CD4-positive, CD25-positive, alpha-beta regulatory T cell (primary cell): ENCODE data around the gene TTC31. TPM values are rescaled to one million over a fixed set of nuclear protein-coding genes. Genes with fewer than 3 reads are reported as not detected.

Experiments
- ATAC-seq, 2 donors: fragments of 150-1000 bp; cut with Tn5 transposase; one replicate each; pipeline ENCODE4 v1.10.0; 2021; ENCODE audit warnings: low read depth in 2 of 2, moderate number of reproducible peaks in 2 of 2, moderate library complexity in 1 of 2
- DNase-seq, 3 donors: peaks; one replicate each; pipeline versions ENCODE4 v3.0.0 to v3.0.0-alpha.2; 2012 to 2022; ENCODE audit warnings: mixed read lengths in 1 of 3
- H3K27ac ChIP-seq: one replicate; pipeline ENCODE4 v1.7.0; 2013; ENCODE audit warnings: mild to moderate bottlenecking, low read length; ENCODE audit not compliant: insufficient read depth, poor library complexity, severe bottlenecking
- H3K27me3 ChIP-seq: one replicate; pipeline ENCODE4 v1.7.0; 2013; ENCODE audit warnings: low read length; ENCODE audit not compliant: control insufficient read depth, insufficient read depth
- H3K36me3 ChIP-seq: one replicate; pipeline ENCODE4 v1.7.0; 2013; ENCODE audit warnings: mild to moderate bottlenecking, low read length, moderate library complexity; ENCODE audit not compliant: control insufficient read depth, insufficient read depth
- H3K4me1 ChIP-seq: 2 replicates; pipeline ENCODE4 v1.7.0; 2013; ENCODE audit warnings: mild to moderate bottlenecking, low read length; ENCODE audit not compliant: insufficient read depth, control insufficient read depth, poor library complexity, severe bottlenecking
- H3K4me3 ChIP-seq: one replicate; pipeline ENCODE4 v1.7.0; 2013; ENCODE audit warnings: low read depth, mild to moderate bottlenecking, low read length, moderate library complexity
- H3K9me3 ChIP-seq, 2 experiments: 1 replicate in 1 of 2; 2 replicates in 1 of 2; pipeline ENCODE4 v1.7.0; 2013; ENCODE audit warnings: low read length in 2 of 2, mild to moderate bottlenecking in 1 of 2, moderate library complexity in 1 of 2; ENCODE audit not compliant: control insufficient read depth in 2 of 2
- H3K27ac Mint-ChIP-seq, 3 donors: one replicate each; pipeline ENCODE4 v1.8.0; 2020 to 2022; ENCODE audit warnings: mild to moderate bottlenecking in 3 of 3, mixed read lengths in 3 of 3, moderate library complexity in 2 of 3
- H3K27me3 Mint-ChIP-seq: one replicate; pipeline ENCODE4 v1.8.0; 2022; ENCODE audit warnings: mild to moderate bottlenecking, mixed read lengths
- H3K36me3 Mint-ChIP-seq: one replicate; pipeline ENCODE4 v1.8.0; 2020; ENCODE audit warnings: mixed read lengths
- H3K4me1 Mint-ChIP-seq, 4 donors: one replicate each; pipeline ENCODE4 v1.8.0; 2020 to 2022; ENCODE audit warnings: mixed read lengths in 4 of 4, mild to moderate bottlenecking in 1 of 4
- H3K4me3 Mint-ChIP-seq, 4 donors: one replicate each; pipeline ENCODE4 v1.8.0; 2020 to 2022; ENCODE audit warnings: mild to moderate bottlenecking in 4 of 4, mixed read lengths in 4 of 4, moderate library complexity in 3 of 4
- H3K9me3 Mint-ChIP-seq, 7 donors: one replicate each; pipeline ENCODE4 v1.8.0; 2020 to 2022; ENCODE audit warnings: mixed read lengths in 7 of 7, mild to moderate bottlenecking in 3 of 7, moderate library complexity in 2 of 7
- polyA plus RNA-seq, 4 donors: library from polyadenylated mRNA; unstranded; fragments of 300-500 nt; fragmentation: Illumina TruSeq; gene quantifications; one replicate each; pipeline ENCODE4 v1.2.3, GENCODE V29; 2021
- total RNA-seq: library from RNA; stranded (reverse); gene quantifications from one replicate; pipeline ENCODE4 v1.2.3, GENCODE V29; 2022

Gene TTC31
- total and polyA plus RNA-seq, 5 donors from 2014 or later, result 21.7 to 38.7 (median 23.4) TPM

DNA sequence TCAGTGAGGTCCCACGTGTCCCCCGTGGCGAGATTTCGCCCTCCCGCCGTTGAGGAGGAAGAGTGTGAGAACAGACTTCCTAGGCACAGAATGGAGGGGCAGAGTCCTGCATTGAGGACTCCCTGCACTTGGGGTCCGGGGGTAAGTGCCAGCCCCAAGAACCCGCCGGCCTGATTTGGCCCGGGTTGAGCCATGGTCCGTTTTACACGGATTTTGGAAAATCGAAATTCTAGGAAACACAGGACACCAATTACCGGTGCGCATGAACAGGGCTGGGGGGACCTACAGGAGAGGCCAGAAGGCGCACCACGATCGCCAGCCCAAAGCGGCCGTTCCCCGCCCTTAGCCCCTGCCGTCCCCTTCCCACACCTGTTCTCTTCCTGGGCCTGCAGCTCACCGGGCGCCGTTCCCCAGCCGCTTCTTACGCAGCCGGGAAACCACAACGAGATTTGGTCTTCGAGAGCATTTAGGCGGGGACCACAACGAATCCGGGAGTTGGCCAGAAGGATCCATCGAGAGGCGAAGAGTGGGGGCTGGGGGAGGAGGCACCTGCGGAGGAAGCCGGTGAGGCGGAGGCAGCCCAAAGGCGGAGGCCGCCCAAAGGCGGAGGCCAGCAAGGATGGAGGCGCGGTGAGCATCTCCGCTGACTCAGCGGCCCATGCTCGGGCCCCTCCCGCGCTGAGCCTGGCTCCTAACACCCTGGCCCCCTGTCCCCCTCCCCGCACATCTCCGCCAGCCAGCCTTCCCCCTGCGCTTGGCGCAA is 30.9 kb downstream of the TTC31 start:
- DNase-seq, result peak in 1 of 3 donors; percentile 71
- Mint-ChIP-seq H3K27me3 (peaks cover 62% of the 10 kb centered on the region), H3K9me3 (peaks cover 0 to 12% (median 0%) of the 10 kb centered on the region in 7 donors), H3K4me1 (peaks cover 0 to 30% (median 5%) of the 10 kb centered on the region in 4 donors), H3K4me3 (peak overlapping the region in 3 of 4 donors; percentile 26 to 76 (median 75)), H3K27ac (no peak overlapping the region), H3K36me3 (peaks cover 4% of the 10 kb centered on the region)
- Histone ChIP-seq H3K4me3 (no peak overlapping the region), H3K27me3 (peaks cover 32% of the 10 kb centered on the region), H3K9me3 (no peaks in the 10 kb centered on the region), H3K36me3 (no peaks in the 10 kb centered on the region), H3K27ac (no peak overlapping the region), H3K4me1 (peaks cover 33% of the 10 kb centered on the region)
- no peak for ATAC-seq

DNA sequence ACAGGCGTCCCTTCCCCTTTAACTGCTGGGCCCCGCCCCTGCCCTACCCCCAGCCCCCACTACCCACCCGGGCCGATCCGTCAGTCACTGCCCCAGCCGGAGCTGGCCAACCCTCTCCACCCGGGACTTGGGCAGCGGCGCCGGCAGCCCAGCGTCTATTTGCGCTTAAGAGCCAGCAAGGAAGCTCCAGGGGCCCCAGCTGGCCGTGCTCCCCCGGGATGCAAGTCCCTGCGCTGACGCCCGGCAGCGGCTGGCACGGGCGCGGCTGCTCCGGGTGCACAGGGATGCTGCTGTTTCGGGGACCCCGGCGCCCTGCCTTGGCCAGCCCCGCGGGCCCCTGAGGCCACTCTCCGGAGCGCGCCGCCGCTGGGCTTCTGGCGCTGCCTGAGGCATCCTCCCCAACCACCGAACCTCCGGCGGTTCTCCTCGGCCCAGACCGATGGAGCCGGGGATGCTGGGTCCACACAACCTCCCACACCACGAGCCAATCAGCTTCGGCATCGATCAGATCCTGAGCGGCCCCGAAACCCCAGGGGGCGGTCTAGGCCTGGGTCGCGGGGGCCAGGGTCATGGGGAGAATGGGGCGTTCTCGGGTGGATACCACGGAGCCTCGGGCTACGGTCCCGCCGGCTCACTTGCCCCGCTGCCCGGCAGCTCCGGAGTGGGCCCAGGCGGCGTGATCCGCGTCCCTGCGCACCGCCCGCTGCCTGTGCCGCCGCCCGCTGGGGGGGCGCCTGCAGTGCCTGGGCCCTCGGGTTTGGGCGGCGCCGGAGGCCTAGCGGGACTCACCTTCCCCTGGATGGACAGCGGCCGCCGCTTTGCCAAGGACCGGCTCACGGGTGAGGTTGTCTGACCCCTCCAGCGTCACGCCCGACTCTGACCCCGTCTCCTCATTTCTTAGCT is 31.7 kb downstream of the TTC31 start, which contains the start of gene TLX2:
Gene TLX2 (plus strand): TSS at position 83 of the 903 bp plus-strand sequence. CDS start 357 bp downstream, at position 440.
- H3K9me3 Mint-ChIP-seq, result peaks cover 0 to 12% (median 0%) of the 10 kb centered on the region in 7 donors
- Histone ChIP-seq H3K36me3 (no peaks in the 10 kb centered on the region), H3K27me3 (peaks cover 38% of the 10 kb centered on the region), H3K9me3 (no peaks in the 10 kb centered on the region), H3K27ac (no peak within 1 kb of the TSS), H3K4me3 (no peak within 1 kb of the TSS), H3K4me1 (peaks cover 33% of the 10 kb centered on the region)
- ATAC-seq (no peak), DNase-seq (peak in 1 of 3 donors; percentile 26)
- H3K36me3 Mint-ChIP-seq, result peaks cover 4% of the 10 kb centered on the region
- no peak within 1 kb of the TSS for H3K27ac Mint-ChIP-seq
- H3K27me3 Mint-ChIP-seq, result peaks cover 69% of the 10 kb centered on the region
- H3K4me3 Mint-ChIP-seq, result peak within 1 kb of the TSS; percentile 39 to 85 (median 76)
- peaks cover 0 to 29% (median 5%) of the 10 kb centered on the region in 4 donors for H3K4me1 Mint-ChIP-seq

DNA sequence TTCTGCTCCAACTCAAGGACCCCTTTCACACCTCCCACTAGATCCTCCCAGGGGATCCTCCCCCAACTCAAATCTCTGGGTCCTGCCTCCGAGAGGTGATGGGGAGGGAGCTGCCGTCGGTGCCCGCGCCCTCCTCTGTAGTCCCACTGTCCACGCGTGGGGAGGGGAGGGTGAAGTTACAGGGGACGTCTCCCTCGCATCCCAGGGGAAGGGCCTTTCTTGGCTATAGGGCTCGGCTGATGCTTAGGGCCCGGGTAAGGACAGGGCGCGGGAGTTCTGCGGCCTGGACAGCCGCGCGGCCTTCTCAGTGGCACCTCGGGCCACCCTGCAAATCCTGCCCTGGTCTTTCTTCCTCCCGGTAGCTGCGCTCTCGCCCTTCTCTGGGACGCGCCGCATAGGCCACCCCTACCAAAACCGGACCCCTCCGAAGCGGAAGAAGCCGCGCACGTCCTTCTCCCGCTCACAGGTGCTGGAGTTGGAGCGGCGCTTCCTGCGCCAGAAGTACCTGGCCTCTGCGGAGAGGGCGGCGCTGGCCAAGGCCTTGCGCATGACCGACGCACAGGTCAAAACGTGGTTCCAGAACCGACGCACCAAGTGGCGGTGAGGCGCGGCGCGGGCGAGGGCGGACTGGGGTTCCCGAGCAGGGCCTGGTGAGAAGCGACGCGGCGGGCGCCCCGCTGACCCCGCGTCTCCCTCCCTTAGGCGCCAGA is 32.5 kb downstream of the TTC31 start:
- Histone ChIP-seq H3K27ac (no peak overlapping the region), H3K4me3 (no peak overlapping the region), H3K4me1 (peaks cover 33% of the 10 kb centered on the region), H3K9me3 (no peaks in the 10 kb centered on the region), H3K36me3 (no peaks in the 10 kb centered on the region), H3K27me3 (peaks cover 41% of the 10 kb centered on the region)
- H3K36me3 Mint-ChIP-seq, result peaks cover 4% of the 10 kb centered on the region
- peaks cover 0 to 29% (median 4%) of the 10 kb centered on the region in 4 donors for H3K4me1 Mint-ChIP-seq
- no peak overlapping the region for H3K27ac Mint-ChIP-seq
- peaks cover 77% of the 10 kb centered on the region for H3K27me3 Mint-ChIP-seq
- peak in 1 of 3 donors; percentile 45 for DNase-seq
- ATAC-seq, result no peak
- H3K4me3 Mint-ChIP-seq, result peak overlapping the region; percentile 21 to 85 (median 58)
- H3K9me3 Mint-ChIP-seq, result peaks cover 0 to 13% (median 0%) of the 10 kb centered on the region in 7 donors

DNA sequence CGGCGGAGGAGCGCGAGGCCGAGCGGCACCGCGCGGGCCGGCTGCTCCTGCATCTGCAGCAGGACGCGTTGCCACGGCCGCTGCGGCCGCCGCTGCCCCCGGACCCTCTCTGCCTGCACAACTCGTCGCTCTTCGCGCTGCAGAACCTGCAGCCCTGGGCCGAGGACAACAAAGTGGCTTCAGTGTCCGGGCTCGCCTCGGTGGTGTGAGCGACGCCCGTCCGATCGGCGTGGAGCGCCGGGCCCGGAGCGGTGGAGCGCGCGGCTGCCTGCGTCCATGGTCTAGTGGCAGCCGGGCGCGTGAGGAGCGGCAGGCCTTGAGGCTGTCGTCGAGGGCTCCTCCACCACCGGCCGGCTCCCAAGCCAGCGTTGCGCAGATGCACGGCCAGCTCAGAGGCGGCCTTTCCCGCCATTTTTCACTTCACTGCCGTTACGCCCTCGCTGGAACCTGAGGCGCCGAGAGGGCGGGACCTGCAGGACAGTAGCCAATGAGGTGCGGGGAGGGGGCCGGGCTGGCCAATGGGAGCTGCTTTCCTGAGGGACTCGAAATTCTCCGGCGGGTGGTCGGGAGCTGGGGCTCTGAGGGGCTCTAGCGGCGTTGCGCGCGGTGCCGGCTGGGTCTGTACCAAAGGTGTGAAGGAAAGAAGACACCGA is 33.2 kb downstream of the TTC31 start:
- H3K4me1 ChIP-seq, result peaks cover 33% of the 10 kb centered on the region
- Mint-ChIP-seq H3K27me3 (peaks cover 79% of the 10 kb centered on the region), H3K4me3 (peak overlapping the region in 3 of 4 donors; percentile 74 to 86 (median 85)), H3K27ac (no peak overlapping the region), H3K4me1 (peaks cover 0 to 29% (median 2%) of the 10 kb centered on the region in 4 donors), H3K36me3 (peaks cover 4% of the 10 kb centered on the region), H3K9me3 (peaks cover 0 to 12% (median 0%) of the 10 kb centered on the region in 7 donors)
- ATAC-seq, result peak; percentile 75 to 77
- H3K36me3 ChIP-seq, result no peaks in the 10 kb centered on the region
- peak; percentile 52 to 85 (median 71) for DNase-seq
- no peak overlapping the region for H3K4me3 ChIP-seq
- no peaks in the 10 kb centered on the region for H3K9me3 ChIP-seq
- no peak overlapping the region for H3K27ac ChIP-seq
- peaks cover 42% of the 10 kb centered on the region for H3K27me3 ChIP-seq

DNA sequence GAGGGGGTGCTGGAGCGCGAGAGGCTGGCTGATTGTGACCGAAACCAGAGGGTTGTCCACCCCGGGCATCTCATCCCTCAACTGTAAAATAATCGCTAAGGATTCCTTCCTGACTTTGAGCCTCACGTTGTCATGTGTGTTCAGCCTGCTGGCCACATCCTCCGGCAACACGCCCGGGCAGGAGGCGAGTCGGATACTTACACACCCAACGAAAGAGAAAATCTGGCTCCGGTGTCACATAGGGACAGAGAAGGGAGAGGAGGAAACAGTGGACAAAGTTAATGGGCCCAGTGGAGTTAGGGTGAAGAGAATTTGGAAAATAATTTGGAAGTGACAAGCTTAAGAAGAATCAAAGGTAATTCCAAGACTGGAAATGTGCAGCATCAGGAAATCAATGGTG is 33.8 kb downstream of the TTC31 start:
- DNase-seq (no peak), ATAC-seq (no peak)
- peaks cover 33% of the 10 kb centered on the region for H3K4me1 ChIP-seq
- peaks cover 80% of the 10 kb centered on the region for H3K27me3 Mint-ChIP-seq
- peak overlapping the region; percentile 58 to 86 (median 80) for H3K4me3 Mint-ChIP-seq
- no peak overlapping the region for H3K27ac Mint-ChIP-seq
- H3K4me1 Mint-ChIP-seq, result peaks cover 0 to 29% (median 2%) of the 10 kb centered on the region in 4 donors
- no peak overlapping the region for H3K27ac ChIP-seq
- H3K36me3 ChIP-seq, result no peaks in the 10 kb centered on the region
- peaks cover 4% of the 10 kb centered on the region for H3K36me3 Mint-ChIP-seq
- H3K4me3 ChIP-seq, result no peak overlapping the region
- peaks cover 42% of the 10 kb centered on the region for H3K27me3 ChIP-seq
- H3K9me3 ChIP-seq, result no peaks in the 10 kb centered on the region
- peaks cover 0 to 12% (median 0%) of the 10 kb centered on the region in 7 donors for H3K9me3 Mint-ChIP-seq

DNA sequence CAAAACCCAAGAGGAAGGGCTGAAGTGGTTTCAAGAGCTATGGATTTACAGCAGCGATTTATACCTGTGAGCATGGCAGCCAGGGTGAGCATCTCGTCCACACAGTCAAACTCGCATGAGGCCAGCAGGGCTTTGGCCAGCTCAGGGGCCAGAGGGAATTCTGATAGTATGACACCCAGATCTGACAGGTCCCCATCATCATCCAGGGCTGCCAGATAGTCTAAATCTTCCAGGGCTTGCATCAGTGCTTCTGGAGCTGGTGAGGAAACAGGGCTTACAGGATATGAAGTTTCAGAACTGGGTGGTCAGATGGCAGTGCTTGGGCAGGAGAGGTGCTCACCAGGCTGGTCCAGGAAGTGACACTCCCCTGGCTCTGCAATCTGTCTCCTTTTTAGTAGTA is 39.6 kb downstream of the TTC31 start:
- ATAC-seq, result no peak
- H3K4me1 Mint-ChIP-seq, result peaks cover 0 to 15% (median 3%) of the 10 kb centered on the region in 4 donors

More for the DNA sequence above, 39.6 kb downstream of the TTC31 start:
- peak overlapping the region in 2 of 4 donors; percentile 7 to 48 for H3K4me3 Mint-ChIP-seq
- Histone ChIP-seq H3K4me1 (no peaks in the 10 kb centered on the region), H3K27me3 (peaks cover 28% of the 10 kb centered on the region), H3K9me3 (no peaks in the 10 kb centered on the region), H3K27ac (no peak overlapping the region), H3K36me3 (peaks cover 15% of the 10 kb centered on the region), H3K4me3 (no peak overlapping the region)
- H3K27me3 Mint-ChIP-seq, result peaks cover 51% of the 10 kb centered on the region
- H3K36me3 Mint-ChIP-seq, result peaks cover 18% of the 10 kb centered on the region
- DNase-seq, result no peak
- H3K9me3 Mint-ChIP-seq, result peaks cover 0 to 7% (median 0%) of the 10 kb centered on the region in 7 donors
- no peak overlapping the region for H3K27ac Mint-ChIP-seq
